Loucy (cell line): ENCODE measurements around the gene MYH6.

Experiments used
- CTCF ChIP-seq: fragments of 200-600 bp; sonication (generic); conservative IDR thresholded peaks from 2 replicates; pipeline ENCODE4 v1.5.1; 2014; ENCODE audit warnings: mild to moderate bottlenecking, antibody characterized with exemption, low read length
- EZH2phosphoT487 ChIP-seq: fragments of 200-600 bp; IDR thresholded peaks from 2 replicates; pipeline ENCODE4 v1.6.1; 2018; ENCODE audit warnings: antibody characterized with exemption, mild to moderate bottlenecking, moderate library complexity, borderline replicate concordance

GRCh38 chr14:23405516-23406025 is 2.5 kb downstream of the MYH6 start:
- TF ChIP-seq CTCF (no peak), EZH2phosphoT487 (no peak)
